ENCODE data around the gene PTH1R.

PTH1R gene

DNA sequence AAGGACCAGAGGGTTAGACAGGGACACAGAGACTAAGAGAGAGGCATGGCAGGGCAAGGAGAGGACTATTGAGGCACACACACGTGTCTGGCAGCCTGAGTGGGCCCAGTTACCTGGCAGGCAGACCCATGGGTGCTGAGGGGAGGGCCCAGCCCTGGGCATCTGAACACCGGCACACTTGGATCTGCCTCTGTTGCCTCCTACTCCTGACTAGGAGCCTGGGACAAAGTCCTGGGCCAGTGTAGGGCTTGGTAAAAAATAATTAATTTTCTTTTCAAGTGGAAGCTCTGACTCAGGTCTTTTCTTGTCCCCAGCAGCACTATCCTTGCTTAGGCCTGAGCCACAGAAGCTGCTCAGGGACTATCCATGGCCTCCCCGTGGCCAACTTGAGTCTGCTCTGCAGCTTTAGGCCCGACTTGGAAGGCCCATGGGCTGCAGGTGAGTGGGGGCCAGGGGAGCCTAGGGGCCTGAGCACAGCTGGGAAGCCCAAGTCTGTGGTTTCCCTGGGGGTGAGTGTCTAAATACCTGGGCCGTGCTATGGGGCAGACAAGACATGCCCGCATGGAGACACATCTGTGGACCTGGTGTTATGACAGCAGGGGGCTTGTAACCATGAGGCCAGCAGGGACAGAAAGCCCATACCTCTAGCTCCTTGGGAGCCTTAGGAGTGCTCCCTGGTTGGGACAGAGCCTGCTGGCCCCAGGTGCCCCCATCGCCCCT, at the start of gene PTH1R:
PTH1R (plus strand) TSS at position 316 of the 720 bp plus-strand sequence. CDS start 5,839 bp downstream, outside the sequence.
- no peak for DNase-seq

DNA sequence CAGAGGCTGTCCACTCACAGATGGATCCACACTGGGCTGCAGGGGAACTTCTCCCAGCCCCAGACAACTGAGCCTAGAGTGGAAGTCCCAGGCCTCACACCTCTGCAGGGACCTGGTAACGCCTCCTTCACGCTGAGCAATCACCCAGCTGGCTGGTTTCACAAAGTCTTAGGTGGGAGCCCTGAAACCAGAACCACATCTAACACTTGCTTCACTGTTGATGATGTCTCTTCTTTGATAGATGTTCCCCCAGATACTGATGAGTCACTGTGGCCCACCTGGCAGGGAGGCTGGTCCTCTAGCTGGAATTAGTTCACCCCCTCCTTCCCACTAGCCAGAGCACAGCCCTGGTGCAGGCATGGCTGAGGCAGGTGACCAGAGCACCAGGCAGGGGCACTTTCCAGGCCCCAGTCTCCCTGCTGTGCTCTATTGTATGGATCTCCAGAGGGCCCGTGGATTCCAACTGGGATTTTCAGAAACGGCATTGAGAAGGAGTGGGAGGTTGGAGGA, 47.8 kb upstream of the PTH1R start:
- no peak for DNase-seq

DNA sequence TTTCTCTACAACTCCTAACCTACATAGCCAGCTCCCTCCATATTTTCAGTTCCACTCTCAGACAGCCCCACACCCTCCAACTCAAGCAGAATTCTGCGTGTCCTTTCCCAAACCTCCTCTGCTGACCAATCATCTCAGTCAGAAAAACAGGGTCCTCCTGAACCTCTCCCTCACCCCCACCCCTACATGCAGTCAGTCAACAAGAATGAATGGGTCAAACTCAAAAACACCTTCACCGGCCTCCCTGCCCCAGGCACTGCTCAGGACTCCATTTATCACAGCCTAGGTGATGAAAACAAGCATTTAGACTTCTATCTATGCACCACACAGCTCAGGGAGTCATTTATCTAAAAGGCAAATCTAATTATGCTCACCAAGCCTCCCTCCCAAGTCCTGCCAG, 46.7 kb upstream of the PTH1R start:
- no peak for DNase-seq

DNA sequence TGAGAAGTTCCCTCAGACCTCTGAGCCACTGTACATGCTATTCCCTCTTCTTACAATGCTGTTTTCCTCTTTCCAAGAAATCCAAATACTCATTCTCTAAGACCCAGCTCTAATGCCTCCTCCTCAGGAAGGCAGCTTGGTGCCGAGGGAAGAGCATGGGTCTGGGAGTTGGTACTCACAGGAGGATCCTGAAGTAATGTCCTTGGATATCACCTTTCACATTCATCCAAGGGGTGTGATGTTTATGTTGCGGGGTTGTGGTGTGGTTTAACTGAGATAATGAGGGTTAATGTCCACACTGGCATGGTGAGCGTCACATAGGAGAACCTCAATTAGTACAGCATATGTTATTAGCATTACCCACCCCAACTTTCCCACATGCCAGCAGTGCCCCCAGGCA, 46.2 kb upstream of the PTH1R start:
- DNase-seq: no peak

DNA sequence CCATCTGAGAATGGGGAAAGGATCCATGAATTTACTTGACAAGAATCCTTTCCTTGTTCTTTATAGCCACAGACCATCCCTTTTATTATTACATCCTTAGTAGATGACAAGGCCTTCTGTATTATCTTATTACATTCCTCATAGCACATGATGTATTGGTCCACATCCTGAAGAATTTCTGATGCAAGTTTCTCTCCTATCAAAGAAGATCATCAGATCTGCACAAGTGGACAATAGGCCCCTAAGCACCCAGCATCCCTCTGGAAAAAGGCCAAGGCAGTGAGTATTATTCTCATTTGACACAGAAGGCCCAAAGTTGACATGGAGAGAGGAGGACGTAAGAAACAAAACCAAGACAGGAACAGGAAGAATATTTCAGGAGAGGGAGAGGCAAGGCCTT, 45.7 kb upstream of the PTH1R start:
- no peak for DNase-seq

DNA sequence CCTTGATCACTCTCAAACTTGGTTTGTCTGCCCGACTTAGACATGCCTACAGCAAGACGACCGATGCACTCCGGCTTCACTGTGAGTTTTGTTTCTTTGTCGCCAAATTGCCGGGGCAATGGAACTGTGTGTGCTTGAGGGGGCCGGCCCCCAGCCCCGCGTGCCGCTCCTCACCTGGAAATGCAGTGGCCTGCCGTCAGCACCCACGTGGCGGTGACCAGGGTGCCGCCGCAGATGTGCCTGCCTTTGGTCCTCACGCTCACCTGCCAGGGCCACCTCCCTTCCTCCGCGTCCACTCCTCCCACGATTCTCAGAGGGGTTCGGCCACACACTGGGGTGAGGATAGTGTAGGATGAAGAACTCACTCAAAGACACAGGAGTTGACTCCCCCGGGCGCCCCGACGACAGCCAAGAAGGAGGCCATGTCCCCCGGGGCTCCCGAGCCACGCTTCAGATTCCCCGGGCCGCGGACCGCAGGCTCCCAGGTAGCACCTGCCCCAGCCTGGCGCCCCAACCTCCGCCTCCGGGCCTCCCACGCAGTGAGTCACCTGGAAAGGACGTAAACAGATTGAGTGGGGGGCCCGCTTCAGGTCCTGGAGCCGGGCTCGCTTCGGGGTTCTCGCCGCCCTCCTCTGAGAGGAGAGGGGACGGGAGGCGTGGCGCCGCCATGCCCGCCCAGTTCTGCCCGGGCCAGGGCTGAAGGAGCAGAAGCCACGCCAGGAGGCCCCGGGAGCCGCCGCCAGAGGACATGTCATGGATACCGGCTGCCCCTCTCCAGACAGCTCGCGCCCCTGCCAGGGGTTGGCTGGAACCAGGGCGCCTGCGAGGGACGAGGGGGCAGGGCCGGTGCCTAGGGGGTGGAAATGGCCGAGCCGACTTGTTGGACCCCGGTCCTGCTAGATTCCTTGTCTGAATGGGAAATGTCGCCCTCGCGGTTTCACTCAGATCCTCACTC, 43.9 kb upstream of the PTH1R start:
- DNase-seq: no peak

DNA sequence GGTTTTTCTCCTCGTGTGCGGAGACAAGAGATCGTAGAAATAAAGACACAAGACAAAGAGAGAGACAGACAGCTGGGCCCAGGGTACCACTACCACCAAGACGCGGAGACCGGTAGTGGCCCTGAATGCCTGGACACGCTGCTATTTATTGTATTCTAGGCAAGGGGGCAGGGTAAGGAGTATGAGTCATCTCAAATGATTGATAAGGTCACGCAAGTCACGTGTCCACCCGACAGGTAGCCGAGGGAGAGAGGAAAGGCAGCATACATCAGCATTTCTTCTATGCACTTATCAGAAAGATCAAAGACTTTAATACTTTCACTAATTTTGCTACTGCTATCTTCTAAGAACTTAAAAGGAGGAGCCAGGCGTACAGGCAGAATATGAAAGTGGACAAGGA, 42.5 kb upstream of the PTH1R start:
- no peak for DNase-seq

DNA sequence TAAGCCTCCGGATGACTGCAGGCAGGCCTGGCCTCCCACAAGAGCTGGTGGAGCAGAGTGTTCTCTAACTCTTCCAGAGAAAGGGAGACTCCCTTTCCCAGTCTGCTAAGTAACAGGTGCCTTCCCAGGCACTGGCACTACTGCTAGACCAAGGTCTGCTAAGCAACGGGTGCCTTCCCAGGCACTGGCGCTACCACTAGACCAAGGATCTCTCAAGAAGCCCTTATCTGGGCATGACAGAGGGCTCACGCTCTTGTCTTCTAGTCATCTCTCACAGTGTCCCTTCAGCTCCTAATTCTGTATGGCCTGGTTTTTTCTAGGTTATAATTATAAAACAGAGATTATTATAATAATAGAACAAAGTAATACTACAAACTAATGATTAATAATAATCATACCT, 42.0 kb upstream of the PTH1R start:
- DNase-seq: no peak

DNA sequence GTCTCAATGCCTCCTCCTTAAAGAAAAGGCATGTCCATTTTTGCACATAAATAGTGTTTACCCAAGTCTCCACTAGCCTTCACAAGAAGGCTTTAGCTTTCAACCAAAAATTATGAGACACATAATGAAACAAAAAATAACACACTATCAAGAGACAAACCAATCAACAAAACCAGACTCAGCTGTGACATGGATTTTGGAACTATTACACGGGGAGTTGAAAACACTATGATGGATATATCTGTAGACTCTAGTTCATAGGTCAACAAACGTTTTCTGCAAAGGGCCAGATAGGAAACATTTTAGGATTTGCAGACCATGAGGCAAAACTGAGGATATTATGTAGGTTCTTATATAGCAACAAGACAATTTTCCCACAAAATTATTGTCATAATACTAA, 39.2 kb upstream of the PTH1R start:
- no peak for DNase-seq

DNA sequence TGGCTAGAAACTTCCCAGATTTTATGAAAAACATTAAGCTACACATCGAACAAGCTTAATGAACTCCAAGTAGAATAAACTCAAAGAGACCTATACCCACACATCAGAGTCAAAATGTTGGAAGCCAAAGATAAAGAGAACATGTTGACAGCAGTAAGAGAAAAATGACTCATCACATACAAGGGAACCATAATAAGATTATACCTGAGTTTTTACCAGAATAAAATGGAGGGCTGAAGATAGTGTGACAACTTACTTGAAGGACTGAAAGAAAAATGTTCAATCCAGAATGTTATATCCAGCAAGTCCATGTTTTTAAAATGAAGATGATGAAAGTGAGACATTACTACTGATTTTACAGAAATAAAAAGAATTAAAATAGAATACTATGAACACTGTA, 37.0 kb upstream of the PTH1R start:
- DNase-seq: no peak

DNA sequence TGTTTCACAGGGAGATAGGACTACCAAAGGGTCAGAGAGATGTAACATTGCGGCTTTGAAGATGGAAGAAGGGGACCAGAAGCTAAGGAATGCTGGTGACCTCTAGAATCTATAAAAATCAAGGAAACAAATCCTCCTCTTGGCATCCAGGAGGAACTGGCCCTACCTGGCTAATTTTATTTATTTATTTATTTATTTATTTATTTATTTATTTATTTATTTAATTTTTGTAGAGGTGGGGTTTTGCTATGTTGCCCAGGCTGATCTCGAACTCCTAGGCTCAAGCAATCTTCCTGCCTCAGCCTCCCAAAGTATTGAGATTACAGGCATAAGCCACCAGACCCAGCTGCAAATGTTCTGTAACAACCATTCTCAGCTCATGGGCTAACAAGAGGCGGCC, 34.0 kb upstream of the PTH1R start:
- no peak for DNase-seq

DNA sequence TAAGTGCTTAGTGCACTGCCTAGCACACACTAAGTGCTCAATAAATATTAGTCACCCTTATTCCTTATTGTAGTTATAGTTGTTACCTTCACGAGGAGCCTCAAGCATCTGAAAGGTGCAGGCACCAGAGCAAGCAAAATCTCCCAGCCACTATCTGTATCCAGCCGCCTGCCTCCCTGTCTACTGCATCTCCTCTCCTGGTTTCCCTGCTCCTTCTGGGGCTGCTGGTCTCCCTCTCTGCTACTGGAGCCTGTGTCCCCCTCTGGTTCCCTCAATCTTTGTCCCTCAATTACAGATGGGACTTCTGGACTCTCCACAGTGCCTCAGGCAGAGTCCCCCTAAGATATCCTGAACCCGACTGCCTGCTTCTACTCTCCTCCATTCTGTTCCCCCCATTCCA, 33.1 kb upstream of the PTH1R start:
- no peak for DNase-seq

DNA sequence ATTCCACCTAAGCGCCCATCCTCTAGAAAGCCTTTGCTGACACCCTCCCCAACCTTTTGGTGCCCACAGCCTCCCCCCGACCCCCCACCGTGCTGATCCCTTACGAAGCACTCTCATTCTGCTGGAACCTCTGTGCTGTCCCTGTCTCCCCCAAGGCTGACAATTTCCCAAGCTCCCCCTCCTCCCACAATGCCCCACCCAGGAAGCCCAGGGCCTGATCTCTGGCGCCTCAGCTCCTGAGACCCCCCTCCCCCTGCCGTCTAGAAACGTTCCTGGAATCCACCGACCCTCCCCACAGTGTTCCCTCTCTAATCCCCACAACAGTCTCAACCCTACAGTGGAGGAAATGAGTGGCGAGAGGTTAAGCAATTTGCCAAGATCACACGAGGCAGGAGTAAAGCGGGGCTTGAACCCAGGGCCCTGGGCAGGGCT, 32.6 kb upstream of the PTH1R start:
- DNase-seq: no peak

DNA sequence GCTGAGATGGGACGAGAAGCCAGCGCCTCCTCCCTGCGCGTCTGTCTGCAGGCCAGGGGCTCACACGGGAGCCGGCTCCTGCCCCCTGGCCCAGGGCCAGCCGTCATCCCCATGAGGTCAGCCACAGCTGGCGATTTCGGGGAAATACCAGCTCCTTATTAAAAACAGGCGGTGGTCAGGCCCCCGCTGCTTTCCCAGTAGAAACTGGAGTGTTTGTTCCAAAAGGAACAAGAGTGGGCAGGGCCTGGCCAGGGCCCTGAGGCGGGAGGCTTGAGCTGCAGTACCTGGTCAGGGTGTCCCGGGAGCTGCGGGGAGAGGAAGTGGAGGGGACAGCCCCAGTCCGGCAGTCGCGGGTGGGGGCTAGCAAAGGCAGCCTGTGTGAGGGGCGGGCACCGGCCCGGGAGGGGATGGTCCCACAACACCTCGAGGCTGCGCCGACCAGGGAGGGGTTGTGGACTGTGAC, 32.1 kb upstream of the PTH1R start:
- DNase-seq: no peak

DNA sequence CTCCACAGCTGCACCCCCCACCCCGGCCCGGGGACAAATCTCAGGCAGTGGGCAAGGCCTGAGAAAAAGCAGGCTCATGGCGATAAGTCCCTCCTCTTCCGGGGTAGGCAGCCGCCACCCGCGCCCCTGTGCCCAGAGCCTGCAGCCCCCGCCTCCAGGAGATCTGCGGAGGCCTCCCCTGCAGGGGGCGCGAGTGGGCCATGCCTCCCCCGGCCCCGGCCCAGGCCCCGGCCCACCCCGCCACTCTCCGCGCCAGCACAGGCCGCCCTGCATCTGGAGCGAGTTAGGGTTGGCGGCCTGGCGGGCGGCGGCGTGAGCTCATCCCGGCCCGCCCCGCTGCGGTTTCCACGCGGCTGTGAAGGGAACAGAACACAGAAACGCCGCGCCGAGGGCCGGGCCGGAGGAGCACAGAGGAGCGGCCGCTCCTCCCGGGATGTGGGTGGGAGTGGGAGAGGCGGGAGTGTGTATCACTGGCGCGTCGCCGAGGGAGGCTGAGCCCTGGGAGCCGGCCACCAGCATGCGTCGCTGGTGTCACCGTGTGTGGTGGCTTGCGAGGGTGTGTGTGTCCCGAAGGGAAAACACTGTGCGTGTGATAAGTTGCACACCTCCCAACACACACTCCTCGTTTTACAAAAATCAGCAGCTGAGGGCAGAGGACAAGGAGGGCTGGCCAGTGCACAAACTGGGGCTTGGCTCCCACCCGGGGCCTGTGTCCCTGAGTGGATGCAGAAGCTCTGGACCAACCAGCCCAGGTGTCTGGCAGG, 31.5 kb upstream of the PTH1R start:
- no peak for DNase-seq

DNA sequence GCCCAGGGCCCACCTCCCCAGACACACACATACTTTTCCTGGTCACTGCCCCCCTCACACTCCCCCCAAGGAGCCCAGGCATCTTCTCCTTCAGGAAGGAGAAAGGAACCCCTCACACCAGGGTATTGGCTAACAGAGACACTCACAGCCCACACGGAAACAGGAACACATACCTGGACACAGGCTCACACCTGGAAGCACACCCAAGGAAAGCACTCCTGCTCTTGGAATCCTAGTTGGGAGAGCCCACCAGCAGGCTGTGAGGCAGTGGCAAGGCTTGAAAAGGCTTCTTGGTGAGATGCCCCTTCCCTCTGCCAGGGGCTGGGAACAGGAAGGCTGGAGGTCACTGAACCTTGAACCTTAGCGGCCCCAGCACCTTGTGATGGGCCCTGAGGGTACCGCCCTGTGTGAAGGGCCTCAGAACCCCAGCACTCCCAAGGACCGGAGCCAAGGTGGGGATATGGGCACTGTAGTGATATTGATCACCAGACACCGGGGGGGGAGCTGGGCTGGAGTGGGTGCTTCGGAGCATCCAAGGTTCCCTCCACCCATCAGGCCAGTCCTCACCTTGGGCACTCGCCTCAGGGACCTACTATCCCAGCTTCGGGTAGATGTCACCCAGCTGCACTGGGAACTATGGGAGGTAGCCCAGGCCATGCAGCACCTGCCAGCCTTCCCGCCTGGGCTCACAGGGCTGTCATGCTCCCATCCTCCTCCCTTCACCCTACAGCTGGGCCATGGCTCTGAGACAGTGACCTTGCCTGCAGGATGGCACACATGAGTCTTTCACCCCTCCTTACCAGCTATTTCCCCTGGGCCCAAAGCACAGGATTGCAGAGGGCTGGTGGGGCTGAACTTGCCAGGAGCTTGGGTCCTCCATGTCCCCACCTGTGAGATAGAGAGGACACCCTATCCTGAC, 30.6 kb upstream of the PTH1R start:
- no peak for DNase-seq

DNA sequence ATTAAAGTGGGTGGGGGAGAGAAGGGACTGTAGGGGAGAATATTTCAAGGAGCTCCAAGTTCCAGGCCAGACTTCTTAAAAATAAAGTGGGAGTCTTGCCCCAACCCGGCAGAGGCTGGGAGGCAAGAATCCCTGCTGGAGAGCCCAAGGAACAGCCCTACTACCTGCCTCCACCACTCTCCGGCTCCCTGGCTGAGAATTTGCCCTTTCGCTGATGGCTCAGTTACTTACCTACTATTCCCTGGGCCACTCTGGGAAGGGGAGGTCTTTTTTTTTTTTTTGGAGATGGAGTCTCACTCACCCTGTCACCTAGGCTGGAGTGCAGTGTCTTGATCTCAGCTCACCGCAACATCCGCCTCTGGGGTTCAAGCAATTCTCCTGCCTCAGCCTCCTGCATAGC, 29.8 kb upstream of the PTH1R start:
- no peak for DNase-seq

DNA sequence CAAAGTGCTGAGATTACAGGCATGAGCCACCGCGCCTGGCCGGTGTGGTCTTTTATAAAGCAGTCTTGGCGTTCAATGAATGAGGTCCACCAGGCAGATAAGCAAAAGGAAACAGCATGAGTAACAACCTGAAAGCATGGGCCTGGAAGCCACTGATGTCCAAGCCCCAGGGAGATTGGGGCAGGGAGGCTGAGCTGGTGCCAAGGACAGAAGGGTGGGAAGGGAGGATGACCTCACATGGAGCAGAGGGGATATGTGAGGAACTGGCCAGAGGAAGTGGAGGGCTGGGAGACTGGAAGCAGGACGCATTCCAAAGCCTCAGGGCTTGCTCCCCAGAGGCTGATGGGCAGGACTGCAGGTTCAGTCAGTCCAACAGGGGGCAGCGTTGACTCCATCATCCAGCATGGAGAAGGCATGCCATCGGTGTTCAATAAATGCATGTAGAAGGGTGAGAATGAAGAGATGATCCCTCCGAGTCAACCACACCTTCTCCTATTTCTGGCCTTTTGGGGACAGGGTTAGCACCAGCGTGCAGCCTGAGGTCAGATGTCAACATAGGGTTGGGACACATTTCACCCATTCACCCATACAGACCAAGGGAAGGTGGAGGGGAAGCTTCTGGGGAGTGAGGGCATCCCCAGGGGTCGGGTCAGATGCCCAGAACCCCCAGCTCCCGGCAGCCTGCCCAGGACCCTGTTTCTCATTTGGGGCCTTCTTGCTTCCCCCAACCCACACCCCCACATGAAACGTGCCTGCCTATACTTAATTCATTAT, 29.1 kb upstream of the PTH1R start:
- no peak for DNase-seq

DNA sequence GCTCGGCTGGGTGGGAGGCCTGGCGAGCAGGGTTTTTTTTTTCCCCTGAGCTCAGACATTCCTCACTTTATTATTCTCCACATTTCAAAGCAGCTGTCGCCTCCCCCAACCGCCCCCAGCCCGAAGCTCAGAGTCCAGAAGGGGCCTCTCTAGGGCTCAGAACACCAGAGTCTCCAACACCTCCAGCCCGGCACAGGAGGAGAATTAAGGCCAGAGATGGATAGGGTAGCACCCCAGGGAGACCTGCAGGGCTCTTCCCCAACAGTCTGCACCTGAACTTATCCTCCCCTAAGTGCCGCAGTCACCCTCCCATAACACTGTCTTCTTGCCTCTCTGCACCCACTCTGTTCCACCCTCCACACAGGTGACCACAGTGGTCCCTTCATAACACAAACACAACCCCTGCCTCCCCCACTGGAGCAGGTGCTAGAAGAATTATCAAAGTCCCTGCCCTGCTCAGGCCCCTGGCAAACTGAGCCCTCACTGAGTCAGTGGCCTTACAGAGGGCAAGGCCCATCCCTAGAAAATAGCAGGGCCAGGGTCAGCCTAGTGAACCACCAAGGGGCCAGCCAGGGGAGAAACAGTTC, 28.4 kb upstream of the PTH1R start:
- DNase-seq: no peak

DNA sequence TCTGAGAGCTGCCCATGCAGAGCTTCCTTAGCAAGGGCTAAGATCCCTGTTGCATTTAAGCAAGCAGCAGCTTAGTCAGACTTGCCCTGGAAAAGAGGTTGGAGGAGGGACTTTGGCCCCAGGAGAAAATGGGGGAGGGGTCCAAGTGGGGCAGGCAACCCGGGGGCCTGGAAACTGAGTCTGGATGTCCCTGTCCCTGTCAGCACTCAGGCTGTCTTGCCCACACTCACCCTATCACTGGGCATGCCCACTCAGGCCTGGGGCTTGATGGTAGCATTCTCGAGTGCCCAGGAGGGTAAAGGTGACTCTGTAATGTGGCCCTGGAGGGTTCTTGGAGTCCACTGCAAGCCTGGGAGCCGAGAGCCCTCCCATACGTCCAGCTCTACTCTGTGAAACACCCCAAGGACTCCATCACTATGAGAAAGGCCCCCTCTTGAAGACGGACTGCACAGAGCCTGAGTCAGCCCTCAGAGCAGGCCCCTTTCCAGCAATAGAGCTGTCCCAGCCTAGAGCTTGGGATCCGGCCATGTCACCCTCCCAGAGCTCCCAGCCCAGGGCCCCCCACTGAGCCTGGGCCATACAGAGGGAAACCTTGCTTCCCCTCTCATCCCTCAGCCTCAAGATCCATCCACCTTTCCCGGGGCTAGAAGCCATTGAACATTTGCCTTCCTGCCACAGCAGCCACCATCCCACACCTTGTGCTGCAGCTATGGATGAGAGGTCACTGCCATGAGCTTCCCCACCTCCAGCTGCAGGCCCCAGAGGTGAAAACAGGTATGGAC, 27.6 kb upstream of the PTH1R start:
- no peak for DNase-seq

Measured in NCI-H1048 (cell line).